ENCODE results near the gene SLAMF6. TPM values are rescaled to one million over a fixed set of nuclear protein-coding genes. Genes with fewer than 3 reads are reported as not detected.

SLAMF6 gene
- total and polyA plus RNA-seq, 4 donors, result 0.76 to 1.2 (median 0.92) TPM

DNA sequence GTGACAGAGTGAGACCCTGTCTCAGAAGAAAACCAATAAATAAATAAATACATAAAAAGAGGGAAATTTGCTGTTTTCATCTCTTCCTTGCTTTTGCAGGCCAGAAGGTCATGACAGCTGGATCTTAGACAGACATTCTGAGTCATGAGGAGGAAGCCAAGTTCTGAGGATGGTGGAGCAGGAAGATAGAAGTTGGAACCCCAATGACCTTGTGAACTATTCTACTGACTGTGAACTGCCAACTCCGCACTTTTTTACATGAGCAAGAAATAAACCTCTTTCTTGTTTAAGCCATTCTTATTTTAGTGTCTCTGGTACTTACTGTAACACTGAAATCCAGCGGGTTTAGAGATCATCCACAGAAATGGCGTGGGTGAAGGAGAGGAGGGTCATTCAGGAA lies 47.8 kb upstream of the SLAMF6 start (continued):
- TF ChIP-seq, protein P1, sequence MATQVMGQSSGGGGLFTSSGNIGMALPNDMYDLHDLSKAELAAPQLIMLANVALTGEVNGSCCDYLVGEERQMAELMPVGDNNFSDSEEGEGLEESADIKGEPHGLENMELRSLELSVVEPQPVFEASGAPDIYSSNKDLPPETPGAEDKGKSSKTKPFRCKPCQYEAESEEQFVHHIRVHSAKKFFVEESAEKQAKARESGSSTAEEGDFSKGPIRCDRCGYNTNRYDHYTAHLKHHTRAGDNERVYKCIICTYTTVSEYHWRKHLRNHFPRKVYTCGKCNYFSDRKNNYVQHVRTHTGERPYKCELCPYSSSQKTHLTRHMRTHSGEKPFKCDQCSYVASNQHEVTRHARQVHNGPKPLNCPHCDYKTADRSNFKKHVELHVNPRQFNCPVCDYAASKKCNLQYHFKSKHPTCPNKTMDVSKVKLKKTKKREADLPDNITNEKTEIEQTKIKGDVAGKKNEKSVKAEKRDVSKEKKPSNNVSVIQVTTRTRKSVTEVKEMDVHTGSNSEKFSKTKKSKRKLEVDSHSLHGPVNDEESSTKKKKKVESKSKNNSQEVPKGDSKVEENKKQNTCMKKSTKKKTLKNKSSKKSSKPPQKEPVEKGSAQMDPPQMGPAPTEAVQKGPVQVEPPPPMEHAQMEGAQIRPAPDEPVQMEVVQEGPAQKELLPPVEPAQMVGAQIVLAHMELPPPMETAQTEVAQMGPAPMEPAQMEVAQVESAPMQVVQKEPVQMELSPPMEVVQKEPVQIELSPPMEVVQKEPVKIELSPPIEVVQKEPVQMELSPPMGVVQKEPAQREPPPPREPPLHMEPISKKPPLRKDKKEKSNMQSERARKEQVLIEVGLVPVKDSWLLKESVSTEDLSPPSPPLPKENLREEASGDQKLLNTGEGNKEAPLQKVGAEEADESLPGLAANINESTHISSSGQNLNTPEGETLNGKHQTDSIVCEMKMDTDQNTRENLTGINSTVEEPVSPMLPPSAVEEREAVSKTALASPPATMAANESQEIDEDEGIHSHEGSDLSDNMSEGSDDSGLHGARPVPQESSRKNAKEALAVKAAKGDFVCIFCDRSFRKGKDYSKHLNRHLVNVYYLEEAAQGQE (IDR thresholded peaks at IDR 0.05), result no peak
- TF ChIP-seq, protein P2, sequence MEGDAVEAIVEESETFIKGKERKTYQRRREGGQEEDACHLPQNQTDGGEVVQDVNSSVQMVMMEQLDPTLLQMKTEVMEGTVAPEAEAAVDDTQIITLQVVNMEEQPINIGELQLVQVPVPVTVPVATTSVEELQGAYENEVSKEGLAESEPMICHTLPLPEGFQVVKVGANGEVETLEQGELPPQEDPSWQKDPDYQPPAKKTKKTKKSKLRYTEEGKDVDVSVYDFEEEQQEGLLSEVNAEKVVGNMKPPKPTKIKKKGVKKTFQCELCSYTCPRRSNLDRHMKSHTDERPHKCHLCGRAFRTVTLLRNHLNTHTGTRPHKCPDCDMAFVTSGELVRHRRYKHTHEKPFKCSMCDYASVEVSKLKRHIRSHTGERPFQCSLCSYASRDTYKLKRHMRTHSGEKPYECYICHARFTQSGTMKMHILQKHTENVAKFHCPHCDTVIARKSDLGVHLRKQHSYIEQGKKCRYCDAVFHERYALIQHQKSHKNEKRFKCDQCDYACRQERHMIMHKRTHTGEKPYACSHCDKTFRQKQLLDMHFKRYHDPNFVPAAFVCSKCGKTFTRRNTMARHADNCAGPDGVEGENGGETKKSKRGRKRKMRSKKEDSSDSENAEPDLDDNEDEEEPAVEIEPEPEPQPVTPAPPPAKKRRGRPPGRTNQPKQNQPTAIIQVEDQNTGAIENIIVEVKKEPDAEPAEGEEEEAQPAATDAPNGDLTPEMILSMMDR (IDR thresholded peaks at IDR 0.05; ENCODE audit: low read depth, low read length, missing input control), result no peak
- no peak for TF ChIP-seq RXRA (IDR thresholded peaks at IDR 0.05)
- TF ChIP-seq HNF4G (IDR thresholded peaks at IDR 0.05), result no peak
- TF ChIP-seq HNF4A (conservative IDR thresholded peaks at IDR 0.05), result no peak
- TF ChIP-seq SP1 (IDR thresholded peaks at IDR 0.05), result no peak

DNA sequence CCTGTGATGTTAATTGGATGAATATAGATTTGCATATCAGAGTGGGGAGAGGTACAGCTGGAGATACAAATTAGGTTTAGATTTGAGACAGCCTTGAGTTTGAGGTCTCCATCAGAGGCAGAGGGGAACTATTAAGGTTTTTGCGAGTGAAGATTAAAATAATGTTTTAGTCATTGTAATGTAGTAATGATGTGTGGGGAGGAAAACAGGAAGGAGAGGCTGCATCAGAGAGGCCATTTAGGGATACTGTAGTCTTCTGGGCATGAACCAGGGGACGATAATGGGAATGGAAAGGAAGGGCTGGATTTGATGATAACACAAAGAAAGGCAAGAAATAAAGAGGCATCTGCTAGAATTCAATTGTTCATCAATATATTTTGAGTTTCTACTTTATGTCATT lies 46.8 kb upstream of the SLAMF6 start:
- Histone ChIP-seq H3K4me1 (ENCODE audit: control insufficient read depth in 4 of 4, insufficient read depth in 4 of 4, low read length in 3 of 4) (no peaks in the 10 kb centered on the region), H3K9me3 (ENCODE audit: control insufficient read depth in 4 of 4, low read length in 3 of 4) (no peaks in the 10 kb centered on the region), H3K4me3 (ENCODE audit: low read depth in 1 of 3, low read length in 3 of 3) (no peak overlapping the region), H3K9ac (ENCODE audit: low read depth in 1 of 2, low read length in 2 of 2) (no peak overlapping the region), H3K27me3 (ENCODE audit: control insufficient read depth in 4 of 4, insufficient read depth in 4 of 4, low read length in 3 of 4) (no peaks in the 10 kb centered on the region), H3K27ac (ENCODE audit: low read depth in 1 of 2, low read length in 2 of 2) (no peak overlapping the region), H3K36me3 (ENCODE audit: control insufficient read depth in 4 of 4, insufficient read depth in 3 of 4, low read depth in 1 of 4, low read length in 3 of 4) (no peaks in the 10 kb centered on the region)
- WGBS, result 72% methylated on average over 2 of the region's 2 CpGs
- TF ChIP-seq GABPA (IDR thresholded peaks at IDR 0.05 in 1 of 2, conservative IDR thresholded peaks at IDR 0.05 in 1 of 2) (no peak), RAD21 (IDR thresholded peaks at IDR 0.05) (no peak), YY1 (IDR thresholded peaks at IDR 0.05) (no peak), HNF4A (conservative IDR thresholded peaks at IDR 0.05) (no peak), EGR1 (IDR thresholded peaks at IDR 0.05; ENCODE audit: low read depth in 2 of 2) (no peak), FOXA2 (IDR thresholded peaks at IDR 0.05) (no peak), HNF4G (IDR thresholded peaks at IDR 0.05) (no peak), TAF1 (conservative IDR thresholded peaks at IDR 0.05) (no peak), RXRA (IDR thresholded peaks at IDR 0.05) (no peak), FOXA1 (IDR thresholded peaks at IDR 0.05) (no peak), SP1 (IDR thresholded peaks at IDR 0.05) (no peak), NR2F2 (IDR thresholded peaks at IDR 0.05) (no peak)
- TF ChIP-seq, protein P2 (IDR thresholded peaks at IDR 0.05; ENCODE audit: low read depth, low read length, missing input control), result no peak
- TF ChIP-seq, protein P3, sequence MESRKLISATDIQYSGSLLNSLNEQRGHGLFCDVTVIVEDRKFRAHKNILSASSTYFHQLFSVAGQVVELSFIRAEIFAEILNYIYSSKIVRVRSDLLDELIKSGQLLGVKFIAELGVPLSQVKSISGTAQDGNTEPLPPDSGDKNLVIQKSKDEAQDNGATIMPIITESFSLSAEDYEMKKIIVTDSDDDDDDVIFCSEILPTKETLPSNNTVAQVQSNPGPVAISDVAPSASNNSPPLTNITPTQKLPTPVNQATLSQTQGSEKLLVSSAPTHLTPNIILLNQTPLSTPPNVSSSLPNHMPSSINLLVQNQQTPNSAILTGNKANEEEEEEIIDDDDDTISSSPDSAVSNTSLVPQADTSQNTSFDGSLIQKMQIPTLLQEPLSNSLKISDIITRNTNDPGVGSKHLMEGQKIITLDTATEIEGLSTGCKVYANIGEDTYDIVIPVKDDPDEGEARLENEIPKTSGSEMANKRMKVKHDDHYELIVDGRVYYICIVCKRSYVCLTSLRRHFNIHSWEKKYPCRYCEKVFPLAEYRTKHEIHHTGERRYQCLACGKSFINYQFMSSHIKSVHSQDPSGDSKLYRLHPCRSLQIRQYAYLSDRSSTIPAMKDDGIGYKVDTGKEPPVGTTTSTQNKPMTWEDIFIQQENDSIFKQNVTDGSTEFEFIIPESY (IDR thresholded peaks at IDR 0.05), result no peak
- TF ChIP-seq, protein P1 (IDR thresholded peaks at IDR 0.05), result no peak
- TF ChIP-seq, protein P4, sequence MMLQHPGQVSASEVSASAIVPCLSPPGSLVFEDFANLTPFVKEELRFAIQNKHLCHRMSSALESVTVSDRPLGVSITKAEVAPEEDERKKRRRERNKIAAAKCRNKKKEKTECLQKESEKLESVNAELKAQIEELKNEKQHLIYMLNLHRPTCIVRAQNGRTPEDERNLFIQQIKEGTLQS (IDR thresholded peaks at IDR 0.05), result no peak
- no peak for DNase-seq (ENCODE audit: low spot score)

All from liver (tissue), 9 donors.